Measurements from ENCODE around the gene CLBA1. TPM values are rescaled to one million over a fixed set of nuclear protein-coding genes. Genes with fewer than 3 reads are reported as not detected.

Gene CLBA1
- polyA plus RNA-seq, 2 of the 4 experiments (the other 2 are of a cell fraction): 11.5 to 12.0 TPM

DNA sequence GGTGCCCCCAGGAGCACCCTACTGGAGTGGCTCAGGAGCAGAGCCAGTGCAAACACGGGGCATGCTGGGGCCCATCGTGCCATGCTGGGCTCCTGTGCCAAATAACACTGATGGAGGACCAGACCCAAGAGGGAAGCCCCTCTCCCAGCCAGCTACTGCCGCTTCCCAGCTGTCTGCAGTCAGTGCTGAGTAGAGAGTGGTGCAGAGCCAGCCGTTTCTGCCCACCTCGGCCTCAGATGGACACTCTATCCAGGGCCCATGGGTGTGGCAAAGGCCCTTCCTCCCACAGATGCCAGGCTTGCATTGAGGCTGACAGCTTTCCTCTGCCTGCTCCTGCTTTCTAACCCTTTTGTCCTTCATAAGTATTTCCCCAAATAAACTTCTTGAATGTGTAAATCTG is 13.2 kb downstream of the CLBA1 start:
- WGBS (ENCODE audit: missing lambda C conversion rate): 88% methylated on average over 5 of the region's 5 CpGs
- Histone ChIP-seq H3K27ac (no peak overlapping the region), H3K4me1 (no peaks in the 10 kb centered on the region), H3K4me3 (no peak overlapping the region), H3K4me2 (no peak overlapping the region), H3K9me3 (peaks cover 8% of the 10 kb centered on the region; the same call in 1 of the 3 replicates)
- FAIRE-seq (no peak), DNase-seq (ENCODE audit: low read depth in 1 of 2, low spot score in 1 of 2) (no peak), ATAC-seq (no peak)
- CTCF ChIA-PET: interaction anchor here (0.7 to 7.7 kb wide), 8 partner anchors 9 to 321 kb away, joined by 3 to 49 read pairs (median 4); partner anchors contain the start of gene CLBA1
- no peak for TF ChIP-seq POLR2AphosphoS2 (conservative IDR thresholded peaks at IDR 0.05; ENCODE audit: low read length)
- TF ChIP-seq NFE2L2 (conservative IDR thresholded peaks at IDR 0.05; ENCODE audit: low read length): no peak
- no peak for TF ChIP-seq RCOR1 (IDR thresholded peaks at IDR 0.05; ENCODE audit: low read depth, low read length)
- no peak for TF ChIP-seq EHF (CRISPR knock-in tag; IDR thresholded peaks at IDR 0.05)
- no peak for TF ChIP-seq BHLHE40 (IDR thresholded peaks at IDR 0.05; ENCODE audit: low read depth, low read length)
- no peak for TF ChIP-seq HES2 (IDR thresholded peaks at IDR 0.05)
- no peak for TF ChIP-seq ZFP36 (IDR thresholded peaks at IDR 0.05; ENCODE audit: borderline replicate concordance, partially characterized antibody)
- POLR2A ChIA-PET: interaction anchor here (0.5 kb wide), 1 partner anchor 59 kb away, joined by 3 read pairs; no protein-coding TSS in a partner anchor

- Histone ChIP-seq H3K4me3 (no peak overlapping the region), H3K4me1 (no peaks in the 10 kb centered on the region), H3K9me3 (peaks cover 8% of the 10 kb centered on the region; the same call in 1 of the 3 replicates), H3K27ac (no peak overlapping the region), H3K4me2 (no peak overlapping the region)
- DNase-seq (ENCODE audit: low read depth in 1 of 2, low spot score in 1 of 2): no peak
- WGBS (ENCODE audit: missing lambda C conversion rate): 93% methylated on average over 2 of the region's 3 CpGs
- ChIA-PET CTCF (interaction anchor here (1.1 to 7.7 kb wide), 5 partner anchors 10 to 104 kb away, joined by 3 to 49 read pairs (median 15); no protein-coding TSS in a partner anchor), POLR2A (interaction anchor here (0.6 kb wide), 1 partner anchor 10 kb away, joined by 3 read pairs; no protein-coding TSS in a partner anchor)
- TF ChIP-seq RCOR1 (IDR thresholded peaks at IDR 0.05; ENCODE audit: low read depth, low read length) (no peak), JUNB (IDR thresholded peaks at IDR 0.05) (no peak), CTCF (IDR thresholded peaks at IDR 0.05) (no peak), USF2 (IDR thresholded peaks at IDR 0.05) (no peak), POLR2A (IDR thresholded peaks at IDR 0.05; ENCODE audit: low read length) (no peak), ZSCAN20 (CRISPR knock-in tag; IDR thresholded peaks at IDR 0.05) (no peak), GATA3 (IDR thresholded peaks at IDR 0.05; ENCODE audit: borderline replicate concordance) (no peak), EP300 (IDR thresholded peaks at IDR 0.05) (no peak), HEYL (CRISPR knock-in tag; IDR thresholded peaks at IDR 0.05) (no peak), CEBPB (IDR thresholded peaks at IDR 0.05) (no peak), HOXA7 (CRISPR knock-in tag; IDR thresholded peaks at IDR 0.05) (no peak), FOSB (CRISPR knock-in tag; IDR thresholded peaks at IDR 0.05) (no peak), HOXB13 (CRISPR knock-in tag; IDR thresholded peaks at IDR 0.05; ENCODE audit: low read depth) (no peak), MYC (IDR thresholded peaks at IDR 0.05; ENCODE audit: borderline replicate concordance, low read length) (no peak)
- TF ChIP-seq, protein P1, sequence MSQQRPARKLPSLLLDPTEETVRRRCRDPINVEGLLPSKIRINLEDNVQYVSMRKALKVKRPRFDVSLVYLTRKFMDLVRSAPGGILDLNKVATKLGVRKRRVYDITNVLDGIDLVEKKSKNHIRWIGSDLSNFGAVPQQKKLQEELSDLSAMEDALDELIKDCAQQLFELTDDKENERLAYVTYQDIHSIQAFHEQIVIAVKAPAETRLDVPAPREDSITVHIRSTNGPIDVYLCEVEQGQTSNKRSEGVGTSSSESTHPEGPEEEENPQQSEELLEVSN (IDR thresholded peaks at IDR 0.05; ENCODE audit: borderline replicate concordance, low read depth): no peak
- ATAC-seq: no peak
- FAIRE-seq: no peak
These were observed 13.8 kb downstream of the CLBA1 start for GRCh38 chr14:104999361-104999760.
